Hepatocyte (in vitro differentiated cells): ENCODE data around the gene CLDN18. TPM values are rescaled to one million over a fixed set of nuclear protein-coding genes. Genes with fewer than 3 reads are reported as not detected.

Source experiments
- DNase-seq: peaks from one replicate; pipeline ENCODE4 v3.0.0-alpha.2; 2016; ENCODE audit warnings: low spot score
- H2AFZ ChIP-seq: fragments of 200-600 bp; sonication (generic); 2 replicates; pipeline ENCODE4 v1.6.0; 2016; ENCODE audit warnings: antibody characterized with exemption, mild to moderate bottlenecking
- H3K27ac ChIP-seq: fragments of 200-600 bp; sonication (generic); 2 replicates; pipeline ENCODE4 v1.5.1; 2016; ENCODE audit warnings: mild to moderate bottlenecking
- H3K27me3 ChIP-seq: fragments of 200-600 bp; sonication (generic); 2 replicates; pipeline ENCODE4 v1.6.1; 2016
- H3K36me3 ChIP-seq: fragments of 200-600 bp; sonication (generic); replicated peaks from 2 replicates; pipeline ENCODE4 v1.5.1; 2016; ENCODE audit warnings: low read depth; ENCODE audit not compliant: insufficient read depth
- H3K4me1 ChIP-seq: fragments of 200-600 bp; sonication (generic); 2 replicates; pipeline ENCODE4 v1.5.1; 2016; ENCODE audit warnings: mild to moderate bottlenecking, moderate library complexity; ENCODE audit not compliant: insufficient read depth
- H3K4me2 ChIP-seq: fragments of 200-600 bp; sonication (generic); 2 replicates; pipeline ENCODE4 v1.6.0; 2016
- H3K4me3 ChIP-seq: fragments of 200-600 bp; sonication (generic); 2 replicates; pipeline ENCODE4 v1.5.1; 2016; ENCODE audit warnings: mild to moderate bottlenecking
- H3K79me2 ChIP-seq: fragments of 200-600 bp; sonication (generic); 2 replicates; pipeline ENCODE4 v1.6.0; 2017; ENCODE audit warnings: mild to moderate bottlenecking
- H3K9me2 ChIP-seq: fragments of 200-600 bp; sonication (generic); replicated peaks from 2 replicates; pipeline ENCODE4 v1.6.0; 2017; ENCODE audit warnings: mild to moderate bottlenecking; ENCODE audit not compliant: insufficient read depth
- H3K9me3 ChIP-seq: fragments of 200-600 bp; sonication (generic); 2 replicates; pipeline ENCODE4 v1.5.1; 2016; ENCODE audit warnings: low read depth, mild to moderate bottlenecking
- H4K20me1 ChIP-seq: fragments of 200-600 bp; sonication (generic); 2 replicates; pipeline ENCODE4 v1.6.0; 2016; ENCODE audit warnings: mild to moderate bottlenecking; ENCODE audit not compliant: insufficient read depth, poor library complexity, severe bottlenecking
- EZH2 ChIP-seq: fragments of 200-600 bp; sonication (generic); IDR thresholded peaks from 2 replicates; pipeline ENCODE4 v1.6.1; 2016; ENCODE audit warnings: antibody characterized with exemption, mild to moderate bottlenecking, borderline replicate concordance
- EZH2phosphoT487 ChIP-seq: fragments of 200-600 bp; sonication (generic); IDR thresholded peaks from one replicate; pipeline ENCODE4 v1.6.1; 2018; ENCODE audit warnings: antibody characterized with exemption, mild to moderate bottlenecking, low read depth, moderate library complexity; ENCODE audit not compliant: unreplicated experiment, severe bottlenecking
- WGBS: methylation state at CpG from one replicate; pipeline ENCODE4 v1.1.6; 2016; ENCODE audit warnings: low lambda C conversion rate; ENCODE audit errors: missing lambda C conversion rate; 5-methylcytosine and 5-hydroxymethylcytosine counted together
- polyA plus RNA-seq: library from polyadenylated mRNA; unstranded; fragments of >200 nt; fragmentation: Nextera tagmentation; extraction: Ambion mirVana; gene quantifications from 2 replicates; pipeline ENCODE4 v1.2.1, GENCODE V29; 2016
- total RNA-seq: library from RNA; depleted of rRNA; stranded (reverse); fragments of >200 nt; gene quantifications from 2 replicates; pipeline ENCODE4 v1.2.3, GENCODE V29; 2014
- TF ChIP-seq, protein P1 (sequence below): fragments of 200-600 bp; sonication (generic); IDR thresholded peaks from 2 replicates; pipeline ENCODE4 v1.5.1; 2016; ENCODE audit warnings: antibody characterized with exemption, mild to moderate bottlenecking; ENCODE audit not compliant: poor library complexity

CLDN18 gene
- total and polyA plus RNA-seq, 2 experiments from 2014 or later, result 36.4 to 73.0 TPM

DNA sequence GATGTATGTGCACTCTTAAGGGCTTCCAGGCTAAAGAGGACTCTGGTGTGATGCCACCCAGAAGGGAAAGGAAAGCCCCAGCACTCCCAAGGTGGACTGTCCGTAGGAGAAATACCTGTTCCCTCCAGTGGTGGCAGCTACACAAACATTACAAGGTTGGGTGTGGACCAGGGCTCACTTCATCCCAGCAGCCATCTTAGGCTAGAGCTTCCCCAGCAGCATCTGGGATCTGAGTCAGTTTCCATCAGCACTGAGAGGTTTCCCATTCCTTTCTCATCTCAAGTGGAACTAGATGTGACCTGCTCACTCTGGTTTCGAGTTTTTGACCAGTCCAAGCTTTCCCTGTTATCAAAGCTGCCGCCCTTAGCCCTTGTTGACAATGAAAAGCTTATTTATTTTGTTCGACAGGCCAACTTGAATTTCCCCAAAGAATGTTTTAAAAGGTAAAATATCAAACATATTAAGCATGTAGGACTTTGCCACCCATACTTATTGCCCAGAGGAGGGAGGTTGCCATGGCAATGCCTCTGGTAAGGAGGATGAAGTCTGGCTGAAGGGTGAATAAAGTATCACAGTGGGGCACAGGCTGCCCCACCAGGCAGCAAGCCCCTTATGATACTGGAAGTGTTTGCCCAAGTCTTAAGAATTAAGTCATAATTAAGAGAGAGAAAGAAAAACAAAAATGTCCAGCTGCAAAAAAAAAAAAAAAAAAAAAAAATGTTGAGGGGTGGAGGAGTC, 28.9 kb downstream of the CLDN18 start:
- H3K27ac ChIP-seq, result no peak overlapping the region

DNA sequence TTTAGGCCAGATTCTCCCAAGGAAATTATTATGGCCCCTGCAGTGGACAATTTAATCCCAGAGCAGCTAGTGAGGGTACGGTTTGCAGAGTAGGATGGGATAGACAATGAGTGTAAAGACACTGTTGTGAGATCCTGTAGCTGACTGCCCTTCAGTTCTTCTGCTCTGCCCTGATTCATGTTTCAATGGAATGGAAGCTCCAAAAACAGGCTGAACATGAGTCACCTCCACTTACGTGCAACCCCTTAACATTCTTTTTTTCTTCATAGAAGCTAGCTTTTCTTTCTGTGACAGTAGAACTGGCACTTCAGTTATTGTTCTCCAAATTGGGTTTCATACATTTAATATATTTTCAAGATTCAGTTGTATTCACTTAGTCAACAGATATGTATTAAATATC, 32.1 kb downstream of the CLDN18 start:
- Histone ChIP-seq H3K9me2 (no peaks in the 10 kb centered on the region), H3K79me2 (no peaks in the 10 kb centered on the region), H3K36me3 (no peaks in the 10 kb centered on the region), H4K20me1 (no peaks in the 10 kb centered on the region), H3K4me2 (no peak overlapping the region), H3K9me3 (no peaks in the 10 kb centered on the region), H3K27ac (no peak overlapping the region), H2AFZ (no peak overlapping the region), H3K4me1 (no peaks in the 10 kb centered on the region), H3K27me3 (no peaks in the 10 kb centered on the region), H3K4me3 (no peak overlapping the region)
- no peak for TF ChIP-seq EZH2
- TF ChIP-seq EZH2phosphoT487, result no peak
- TF ChIP-seq, protein P1, sequence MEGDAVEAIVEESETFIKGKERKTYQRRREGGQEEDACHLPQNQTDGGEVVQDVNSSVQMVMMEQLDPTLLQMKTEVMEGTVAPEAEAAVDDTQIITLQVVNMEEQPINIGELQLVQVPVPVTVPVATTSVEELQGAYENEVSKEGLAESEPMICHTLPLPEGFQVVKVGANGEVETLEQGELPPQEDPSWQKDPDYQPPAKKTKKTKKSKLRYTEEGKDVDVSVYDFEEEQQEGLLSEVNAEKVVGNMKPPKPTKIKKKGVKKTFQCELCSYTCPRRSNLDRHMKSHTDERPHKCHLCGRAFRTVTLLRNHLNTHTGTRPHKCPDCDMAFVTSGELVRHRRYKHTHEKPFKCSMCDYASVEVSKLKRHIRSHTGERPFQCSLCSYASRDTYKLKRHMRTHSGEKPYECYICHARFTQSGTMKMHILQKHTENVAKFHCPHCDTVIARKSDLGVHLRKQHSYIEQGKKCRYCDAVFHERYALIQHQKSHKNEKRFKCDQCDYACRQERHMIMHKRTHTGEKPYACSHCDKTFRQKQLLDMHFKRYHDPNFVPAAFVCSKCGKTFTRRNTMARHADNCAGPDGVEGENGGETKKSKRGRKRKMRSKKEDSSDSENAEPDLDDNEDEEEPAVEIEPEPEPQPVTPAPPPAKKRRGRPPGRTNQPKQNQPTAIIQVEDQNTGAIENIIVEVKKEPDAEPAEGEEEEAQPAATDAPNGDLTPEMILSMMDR, result no peak
- WGBS, result 71% methylated on average over 2 of the region's 2 CpGs
- no peak for DNase-seq

More for the DNA sequence above, 28.9 kb downstream of the CLDN18 start:
- H3K36me3 ChIP-seq, result no peaks in the 10 kb centered on the region
- no peaks in the 10 kb centered on the region for H3K4me1 ChIP-seq
- no peaks in the 10 kb centered on the region for H3K9me2 ChIP-seq
- no peaks in the 10 kb centered on the region for H4K20me1 ChIP-seq
- no peak for DNase-seq
- WGBS, result 88% methylated on average over 4 of the region's 4 CpGs
- no peaks in the 10 kb centered on the region for H3K27me3 ChIP-seq
- no peaks in the 10 kb centered on the region for H3K79me2 ChIP-seq
- no peaks in the 10 kb centered on the region for H3K9me3 ChIP-seq
- no peak overlapping the region for H3K4me3 ChIP-seq
- TF ChIP-seq, protein P1, result no peak
- TF ChIP-seq EZH2 (no peak), EZH2phosphoT487 (no peak)
- H3K4me2 ChIP-seq, result no peak overlapping the region
- H2AFZ ChIP-seq, result no peak overlapping the region

DNA sequence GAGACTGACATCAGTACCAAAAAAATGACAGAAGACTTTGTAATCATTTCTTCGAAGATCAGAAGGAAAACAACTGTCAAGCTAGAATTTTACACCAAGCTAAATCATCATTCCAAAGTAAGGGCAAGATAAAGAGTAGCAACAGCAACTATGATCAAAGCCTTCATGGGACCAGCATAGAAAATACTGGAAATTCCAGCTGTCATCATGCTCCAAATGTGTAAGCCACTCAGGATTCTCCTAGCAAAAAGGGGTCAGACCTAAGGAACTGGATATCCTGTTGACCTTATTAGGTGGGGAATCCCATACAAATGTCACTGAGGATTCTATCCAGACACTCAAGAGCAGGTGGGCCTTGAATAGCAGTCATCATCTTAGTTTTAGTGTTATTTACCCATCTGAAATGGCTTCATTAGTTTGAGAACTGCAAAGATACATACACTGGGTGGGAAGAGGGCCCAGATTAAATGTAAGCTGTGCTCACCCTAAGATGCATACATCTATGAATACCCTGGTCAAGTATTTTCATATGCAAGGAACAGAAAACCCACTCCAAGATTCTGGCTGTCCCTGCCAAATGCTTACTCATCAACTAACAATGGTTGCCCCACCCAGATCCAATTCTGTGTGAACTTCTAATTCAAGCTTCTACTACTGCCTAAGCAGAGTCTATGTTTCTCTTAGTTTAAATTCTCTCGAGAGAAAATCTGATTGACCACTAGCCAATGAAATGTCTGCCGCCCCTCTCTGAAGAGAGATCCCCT, 33.5 kb downstream of the CLDN18 start:
- Histone ChIP-seq H3K27me3 (no peaks in the 10 kb centered on the region), H2AFZ (no peak overlapping the region), H3K79me2 (no peaks in the 10 kb centered on the region), H3K27ac (no peak overlapping the region), H3K36me3 (no peaks in the 10 kb centered on the region), H3K9me2 (no peaks in the 10 kb centered on the region), H3K4me1 (no peaks in the 10 kb centered on the region), H4K20me1 (no peaks in the 10 kb centered on the region), H3K4me3 (no peak overlapping the region), H3K9me3 (no peaks in the 10 kb centered on the region), H3K4me2 (no peak overlapping the region)
- no peak for DNase-seq
- TF ChIP-seq EZH2phosphoT487 (no peak), EZH2 (no peak)
- TF ChIP-seq, protein P1, result no peak
- 85% methylated on average over 3 of the region's 3 CpGs for WGBS
